BE2C (cell line): ENCODE results near the gene CCR8.

Experiments
- DNase-seq: peaks from one replicate; pipeline ENCODE4 v3.0.0-alpha.2; 2020
- H3K27me3 ChIP-seq: fragments of 250-450 bp; sonication (Bioruptor Pico); 2 replicates; pipeline ENCODE4 v1.5.1; 2020; ENCODE audit warnings: mild to moderate bottlenecking
- H3K36me3 ChIP-seq: fragments of 250-450 bp; sonication (Bioruptor Pico); 2 replicates; pipeline ENCODE4 v1.5.1; 2020; ENCODE audit warnings: mild to moderate bottlenecking
- H3K4me1 ChIP-seq: fragments of 250-450 bp; sonication (Bioruptor Pico); 2 replicates; pipeline ENCODE4 v1.5.1; 2020
- H3K4me3 ChIP-seq: 2 replicates; pipeline ENCODE4 v1.5.1; 2011; ENCODE audit warnings: low read depth, low read length
- H3K9me3 ChIP-seq: fragments of 250-450 bp; sonication (Bioruptor Pico); 2 replicates; pipeline ENCODE4 v1.5.1; 2020
- TF ChIP-seq, protein P1 (sequence below): IDR thresholded peaks from 2 replicates; pipeline ENCODE4 v1.5.1; 2012; ENCODE audit warnings: mild to moderate bottlenecking, low read depth, low read length

CCR8 gene

DNA sequence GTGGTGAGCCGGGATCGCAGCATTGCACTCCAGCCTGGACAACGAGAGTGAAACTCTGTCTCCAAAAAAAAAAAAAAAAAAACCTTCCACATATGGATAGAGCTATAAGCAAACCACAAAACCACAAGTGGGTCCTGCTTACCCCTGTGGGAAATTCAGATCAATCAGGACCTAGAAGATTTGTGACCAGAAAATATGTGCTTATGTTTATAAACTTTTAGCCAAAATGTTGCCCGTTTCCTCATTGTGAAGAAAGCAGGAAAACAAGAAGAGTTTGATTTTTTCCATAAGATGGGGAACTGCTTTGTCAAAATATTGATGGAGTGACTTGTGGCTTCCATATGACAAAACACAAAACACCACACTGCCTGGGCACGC is 50.3 kb downstream of the CCR8 start:
- Histone ChIP-seq H3K27me3 (no peaks in the 10 kb centered on the region; the same call in 1 of the 2 replicates), H3K4me3 (no peak overlapping the region), H3K4me1 (no peaks in the 10 kb centered on the region), H3K9me3 (no peaks in the 10 kb centered on the region), H3K36me3 (no peaks in the 10 kb centered on the region)
- no peak for DNase-seq
- TF ChIP-seq, protein P1, sequence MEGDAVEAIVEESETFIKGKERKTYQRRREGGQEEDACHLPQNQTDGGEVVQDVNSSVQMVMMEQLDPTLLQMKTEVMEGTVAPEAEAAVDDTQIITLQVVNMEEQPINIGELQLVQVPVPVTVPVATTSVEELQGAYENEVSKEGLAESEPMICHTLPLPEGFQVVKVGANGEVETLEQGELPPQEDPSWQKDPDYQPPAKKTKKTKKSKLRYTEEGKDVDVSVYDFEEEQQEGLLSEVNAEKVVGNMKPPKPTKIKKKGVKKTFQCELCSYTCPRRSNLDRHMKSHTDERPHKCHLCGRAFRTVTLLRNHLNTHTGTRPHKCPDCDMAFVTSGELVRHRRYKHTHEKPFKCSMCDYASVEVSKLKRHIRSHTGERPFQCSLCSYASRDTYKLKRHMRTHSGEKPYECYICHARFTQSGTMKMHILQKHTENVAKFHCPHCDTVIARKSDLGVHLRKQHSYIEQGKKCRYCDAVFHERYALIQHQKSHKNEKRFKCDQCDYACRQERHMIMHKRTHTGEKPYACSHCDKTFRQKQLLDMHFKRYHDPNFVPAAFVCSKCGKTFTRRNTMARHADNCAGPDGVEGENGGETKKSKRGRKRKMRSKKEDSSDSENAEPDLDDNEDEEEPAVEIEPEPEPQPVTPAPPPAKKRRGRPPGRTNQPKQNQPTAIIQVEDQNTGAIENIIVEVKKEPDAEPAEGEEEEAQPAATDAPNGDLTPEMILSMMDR, result no peak

DNA sequence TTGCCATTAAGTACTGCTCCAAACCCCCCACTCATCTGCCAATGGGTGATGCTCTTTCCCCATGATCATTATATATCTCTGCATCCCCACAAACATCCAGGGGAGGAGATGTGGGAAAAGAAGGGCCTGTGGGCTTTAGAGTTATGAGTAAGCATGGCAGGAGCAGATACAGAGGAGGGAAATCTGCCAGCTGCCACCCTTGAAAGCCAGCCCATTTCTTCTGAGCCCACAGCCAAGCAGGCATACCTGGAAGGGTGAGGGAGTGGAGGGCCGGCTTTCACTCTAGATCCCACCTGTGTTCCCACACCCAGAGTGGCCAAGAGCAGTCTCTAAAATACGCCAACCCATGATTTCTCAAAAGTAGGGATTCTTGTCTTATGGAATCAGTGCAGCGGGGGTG is 51.9 kb downstream of the CCR8 start:
- Histone ChIP-seq H3K9me3 (no peaks in the 10 kb centered on the region), H3K36me3 (no peaks in the 10 kb centered on the region), H3K27me3 (no peaks in the 10 kb centered on the region), H3K4me3 (no peak overlapping the region), H3K4me1 (no peaks in the 10 kb centered on the region)
- no peak for DNase-seq
- TF ChIP-seq, protein P1, result no peak
